NB4 (cell line): ENCODE measurements around the gene DGKH.

ENCODE experiments used
- POLR2A ChIP-seq: IDR thresholded peaks from 2 replicates; pipeline ENCODE4 v1.6.1; 2011; ENCODE audit warnings: mild to moderate bottlenecking; ENCODE audit not compliant: insufficient read length; ENCODE audit errors: extremely low read depth
- TF ChIP-seq, protein P1 (sequence below): IDR thresholded peaks from one replicate; pipeline ENCODE4 v1.5.1; 2012; ENCODE audit warnings: low read depth, low read length
- TF ChIP-seq, protein P2 (sequence below): IDR thresholded peaks from 2 replicates; pipeline ENCODE4 v1.6.1; 2011; ENCODE audit warnings: low read depth, low read length

DNA sequence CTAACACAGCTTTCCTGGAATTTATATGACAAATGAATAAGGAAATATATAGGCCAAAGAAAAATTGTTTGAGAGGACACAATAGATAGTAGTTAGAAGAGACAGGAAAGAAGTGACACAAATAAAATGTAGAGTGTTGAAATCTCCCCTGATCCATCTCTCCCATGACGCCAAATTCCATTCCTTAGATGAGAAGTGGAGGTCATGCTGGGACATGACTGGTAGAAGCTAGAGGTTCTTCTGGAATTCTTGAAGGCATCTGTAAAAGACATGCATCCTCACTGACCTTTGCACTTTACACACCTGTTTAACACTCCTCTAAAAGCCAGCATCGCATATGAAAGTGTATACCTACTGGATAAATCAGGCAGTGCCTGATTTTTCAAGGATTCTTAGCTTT lies 67.8 kb downstream of the DGKH start:
- TF ChIP-seq POLR2A = no peak
- TF ChIP-seq, protein P1, sequence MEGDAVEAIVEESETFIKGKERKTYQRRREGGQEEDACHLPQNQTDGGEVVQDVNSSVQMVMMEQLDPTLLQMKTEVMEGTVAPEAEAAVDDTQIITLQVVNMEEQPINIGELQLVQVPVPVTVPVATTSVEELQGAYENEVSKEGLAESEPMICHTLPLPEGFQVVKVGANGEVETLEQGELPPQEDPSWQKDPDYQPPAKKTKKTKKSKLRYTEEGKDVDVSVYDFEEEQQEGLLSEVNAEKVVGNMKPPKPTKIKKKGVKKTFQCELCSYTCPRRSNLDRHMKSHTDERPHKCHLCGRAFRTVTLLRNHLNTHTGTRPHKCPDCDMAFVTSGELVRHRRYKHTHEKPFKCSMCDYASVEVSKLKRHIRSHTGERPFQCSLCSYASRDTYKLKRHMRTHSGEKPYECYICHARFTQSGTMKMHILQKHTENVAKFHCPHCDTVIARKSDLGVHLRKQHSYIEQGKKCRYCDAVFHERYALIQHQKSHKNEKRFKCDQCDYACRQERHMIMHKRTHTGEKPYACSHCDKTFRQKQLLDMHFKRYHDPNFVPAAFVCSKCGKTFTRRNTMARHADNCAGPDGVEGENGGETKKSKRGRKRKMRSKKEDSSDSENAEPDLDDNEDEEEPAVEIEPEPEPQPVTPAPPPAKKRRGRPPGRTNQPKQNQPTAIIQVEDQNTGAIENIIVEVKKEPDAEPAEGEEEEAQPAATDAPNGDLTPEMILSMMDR = no peak
- TF ChIP-seq, protein P2, sequence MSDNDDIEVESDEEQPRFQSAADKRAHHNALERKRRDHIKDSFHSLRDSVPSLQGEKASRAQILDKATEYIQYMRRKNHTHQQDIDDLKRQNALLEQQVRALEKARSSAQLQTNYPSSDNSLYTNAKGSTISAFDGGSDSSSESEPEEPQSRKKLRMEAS = no peak
